IMR-90 (cell line): Measurements from ENCODE around the gene DAP3. TPM values are rescaled to one million over a fixed set of nuclear protein-coding genes. Genes with fewer than 3 reads are reported as not detected.

Experiments
- ATAC-seq: fragments of 200-7000 bp; cut with Tn5 transposase; 2 replicates; pipeline ENCODE4 v1.9.1; 2020; ENCODE audit warnings: low read depth, mild to moderate bottlenecking, moderate library complexity
- BruUV-seq: library from RNA; stranded (reverse); fragments of 400-500 nt; replicated peaks from 2 replicates; lab custom pipeline; 2021; lab: Mats Ljungman, UMichigan
- CTCF ChIA-PET: fragments of 300-600 bp; formaldehyde crosslinking; extraction: SDS; loops from one replicate; lab custom pipeline; 2021; ENCODE audit warnings: antibody characterized with exemption; lab: Yijun Ruan, JAX
- POLR2A ChIA-PET: fragments of 300-600 bp; sonication (Branson Sonifier 250); formaldehyde crosslinking; loops from one replicate; lab custom pipeline; 2022; ENCODE audit warnings: antibody characterized with exemption; ENCODE audit not compliant: unreplicated experiment; lab: Charles Lee
- DNase-seq: peaks from one replicate; pipeline ENCODE4 v3.0.0; 2013
- H2AFZ ChIP-seq: replicated peaks from 2 replicates; pipeline ENCODE3; 2013; ENCODE audit warnings: low read length, mild to moderate bottlenecking; ENCODE audit not compliant: poor library complexity
- H2AK5ac ChIP-seq: 2 replicates; pipeline ENCODE4 v1.6.1; 2013; ENCODE audit warnings: low read depth, low read length, inconsistent platforms
- H2AK9ac ChIP-seq: replicated peaks from 2 replicates; pipeline ENCODE3; 2013; ENCODE audit warnings: mild to moderate bottlenecking, low read depth, low read length, moderate library complexity; ENCODE audit not compliant: poor library complexity
- H2BK120ac ChIP-seq: 2 replicates; pipeline ENCODE4 v1.6.1; 2013; ENCODE audit warnings: low read depth, low read length, inconsistent platforms
- H2BK15ac ChIP-seq: 3 replicates; pipeline ENCODE4 v1.6.1; 2013; ENCODE audit warnings: low read depth, low read length, inconsistent platforms
- H2BK20ac ChIP-seq: 2 replicates; pipeline ENCODE4 v1.6.1; 2013; ENCODE audit warnings: low read depth, mild to moderate bottlenecking, inconsistent platforms, low read length, moderate library complexity
- H2BK5ac ChIP-seq: 2 replicates; pipeline ENCODE4 v1.6.1; 2013; ENCODE audit warnings: mild to moderate bottlenecking, low read depth, low read length, inconsistent platforms; ENCODE audit not compliant: poor library complexity, severe bottlenecking
- H3K14ac ChIP-seq: replicated peaks from 2 replicates; pipeline ENCODE4 v1.6.1; 2013; ENCODE audit warnings: low read depth, low read length, inconsistent platforms
- H3K18ac ChIP-seq: 2 replicates; pipeline ENCODE4 v1.6.1; 2013; ENCODE audit warnings: low read depth, low read length, control low read depth
- H3K23ac ChIP-seq: 2 replicates; pipeline ENCODE4 v1.6.1; 2013; ENCODE audit warnings: low read depth, low read length, inconsistent platforms
- H3K27ac ChIP-seq: 2 replicates; pipeline ENCODE4 v1.5.1; 2013; ENCODE audit warnings: mild to moderate bottlenecking, control low read depth, low read length; ENCODE audit not compliant: insufficient read depth
- H3K27me3 ChIP-seq: 2 replicates; pipeline ENCODE4 v1.6.1; 2013; ENCODE audit warnings: low read length; ENCODE audit not compliant: control insufficient read depth, insufficient read depth
- H3K36me3 ChIP-seq: 2 replicates; pipeline ENCODE4 v1.6.1; 2013; ENCODE audit warnings: low read length, mixed read lengths; ENCODE audit not compliant: control insufficient read depth, insufficient read depth
- H3K4ac ChIP-seq: 2 replicates; pipeline ENCODE4 v1.6.1; 2013; ENCODE audit warnings: low read depth, low read length, inconsistent platforms
- H3K4me1 ChIP-seq: 2 replicates; pipeline ENCODE4 v1.6.1; 2013; ENCODE audit warnings: low read length, mixed read lengths; ENCODE audit not compliant: control insufficient read depth, insufficient read depth
- H3K4me2 ChIP-seq: 2 replicates; pipeline ENCODE4 v1.6.1; 2013; ENCODE audit warnings: low read depth, mild to moderate bottlenecking, control low read depth, low read length, moderate library complexity
- H3K4me3 ChIP-seq: 2 replicates; pipeline ENCODE4 v1.5.1; 2013; ENCODE audit warnings: low read depth, mild to moderate bottlenecking, control low read depth, low read length, moderate library complexity; ENCODE audit not compliant: insufficient read depth
- H3K56ac ChIP-seq: 2 replicates; pipeline ENCODE4 v1.6.1; 2013; ENCODE audit warnings: low read length, inconsistent platforms; ENCODE audit not compliant: insufficient read depth; ENCODE audit errors: extremely low read depth
- H3K79me1 ChIP-seq, 2 experiments: 2 replicates each; pipeline ENCODE4 v1.6.1; 2013; ENCODE audit warnings: low read length in 2 of 2, inconsistent platforms in 1 of 2, low read depth in 1 of 2
- H3K9ac ChIP-seq: 2 replicates; pipeline ENCODE4 v1.6.1; 2013; ENCODE audit warnings: low read depth, low read length, control low read depth
- H3K9me1 ChIP-seq: 2 replicates; pipeline ENCODE4 v1.6.1; 2013; ENCODE audit warnings: low read length, inconsistent platforms; ENCODE audit not compliant: insufficient read depth
- H3K9me3 ChIP-seq: 2 replicates; pipeline ENCODE4 v1.6.1; 2013; ENCODE audit warnings: low read length; ENCODE audit not compliant: control insufficient read depth, insufficient read depth
- H4K20me1 ChIP-seq: 2 replicates; pipeline ENCODE4 v1.6.1; 2013; ENCODE audit warnings: low read length, inconsistent platforms; ENCODE audit not compliant: insufficient read depth
- H4K5ac ChIP-seq: 2 replicates; pipeline ENCODE4 v1.6.1; 2013; ENCODE audit warnings: mild to moderate bottlenecking, low read depth, low read length, control low read depth
- H4K8ac ChIP-seq, 2 experiments: 2 replicates each; pipeline ENCODE4 v1.6.1; 2013; ENCODE audit warnings: low read depth in 2 of 2, low read length in 2 of 2, control low read depth in 1 of 2, inconsistent platforms in 1 of 2
- H4K91ac ChIP-seq: 2 replicates; pipeline ENCODE4 v1.6.1; 2013; ENCODE audit warnings: low read depth, low read length, inconsistent platforms; ENCODE audit not compliant: insufficient read depth
- BHLHE40 ChIP-seq: fragments of 150-350 bp; IDR thresholded peaks from 2 replicates; pipeline ENCODE4 v1.6.1; 2016; ENCODE audit warnings: mild to moderate bottlenecking, low read depth, low read length
- FOS ChIP-seq: fragments of 150-350 bp; IDR thresholded peaks from 2 replicates; pipeline ENCODE4 v1.6.1; 2016; ENCODE audit warnings: low read depth, low read length
- SMC3 ChIP-seq: fragments of 150-350 bp; IDR thresholded peaks from 2 replicates; pipeline ENCODE4 v1.6.1; 2016; ENCODE audit warnings: low read depth, mild to moderate bottlenecking, antibody characterized with exemption, low read length, moderate library complexity
- WGBS, 2 experiments: methylation state at CpG; one replicate each; pipeline versions ENCODE4 v1.1.5 to v1.1.7; 2013; ENCODE audit warnings: missing lambda C conversion rate in 2 of 2; ENCODE audit not compliant: insufficient read length in 1 of 2; ENCODE audit errors: extremely low coverage in 2 of 2; 5-methylcytosine and 5-hydroxymethylcytosine counted together
- dilution Hi-C: fragments of 300-500 bp; cut with HindIII; formaldehyde crosslinking; loops from one replicate; pipeline ENCODE4 v1.14.3; 2018; ENCODE audit warnings: low sequenced_read_pairs; ENCODE audit not compliant: unreplicated experiment
- in situ Hi-C: fragments of 300-500 bp; cut with MboI; formaldehyde crosslinking; loops from 3 replicates; pipeline ENCODE4 v1.14.3; 2019; ENCODE audit warnings: low sequenced_read_pairs, inconsistent platforms, mixed read lengths
- intact Hi-C: fragments of 100-400 bp; cut with micrococcal nuclease; formaldehyde crosslinking; loops from 2 replicates; pipeline ENCODE4 v1.10.0; 2022
- polyA plus RNA-seq, 3 experiments: library from polyadenylated mRNA; depleted of rRNA; stranded (reverse); fragments of >200 nt; gene quantifications; 2 replicates each; pipeline ENCODE4 v1.2.3, GENCODE V29; 2012; ENCODE audit warnings: low replicate concordance in 1 of 3
- total RNA-seq: library from RNA; depleted of rRNA; stranded (reverse); fragments of >200 nt; gene quantifications from 2 replicates; pipeline ENCODE4 v1.2.3, GENCODE V29; 2012

The DAP3 gene
- total and polyA plus RNA-seq, 2 of the 4 experiments (the other 2 are of a cell fraction): 48.6 to 126 TPM

DNA sequence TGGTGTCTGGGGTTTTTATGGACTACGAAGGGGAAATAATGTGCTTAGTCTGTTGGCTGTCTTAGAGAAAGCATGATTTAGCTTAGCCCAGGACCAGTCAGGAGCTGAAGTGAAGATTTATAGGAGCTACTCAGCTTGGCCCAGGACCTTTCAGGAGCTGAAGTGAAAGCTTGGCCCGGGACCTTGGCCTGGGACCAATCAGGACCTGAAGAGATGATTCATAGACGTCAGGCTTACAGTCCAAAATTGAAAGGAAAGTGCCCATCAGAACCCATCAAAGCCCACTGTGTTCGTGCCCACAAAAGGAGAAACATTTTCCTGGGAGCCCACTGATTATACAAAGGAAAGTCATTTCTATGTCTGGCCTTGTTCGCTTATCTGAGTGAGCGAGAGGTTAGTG is 43.2 kb upstream of the DAP3 start:
- Histone ChIP-seq H3K79me1 (peaks cover 0 to 19% of the 10 kb centered on the region in 2 experiments), H3K4me2 (peak overlapping the region; percentile 44), H3K27me3 (no peaks in the 10 kb centered on the region), H2BK5ac (no peak overlapping the region), H2AFZ (no peak overlapping the region), H2AK5ac (no peak overlapping the region; the same call in 1 of the 2 replicates), H3K4me1 (peaks cover 8% of the 10 kb centered on the region), H4K20me1 (no peaks in the 10 kb centered on the region), H2AK9ac (no peak overlapping the region), H2BK15ac (no peak overlapping the region), H2BK20ac (no peak overlapping the region), H3K36me3 (peaks cover 2% of the 10 kb centered on the region), H3K56ac (no peak overlapping the region), H3K14ac (no peak overlapping the region), H3K4me3 (no peak overlapping the region), H3K27ac (no peak overlapping the region), H4K5ac (peak overlapping the region; percentile 23; the same call in 1 of the 2 replicates), H4K8ac (peak overlapping the region in 1 of 2 experiments; percentile 9; a peak in 1 of 4 replicates), H3K23ac (no peak overlapping the region), H3K9ac (no peak overlapping the region), H3K4ac (no peak overlapping the region), H3K9me1 (0 out of 2 replicates have a peak, but pooled peaks cover 4% of the 10 kb centered on the region), H4K91ac (no peak overlapping the region), H3K18ac (no peak overlapping the region), H2BK120ac (no peak overlapping the region), H3K9me3 (peaks cover 16% of the 10 kb centered on the region)
- in situ Hi-C loops: no loop called here
- TF ChIP-seq BHLHE40 (no peak), SMC3 (no peak), FOS (no peak)
- intact Hi-C loops: loop anchor here (5.0 kb wide), 2 partner anchors 38 to 323 kb away; partner anchors contain the start of gene RUSC1
- no peak for ATAC-seq
- dilution Hi-C loops: no loop called here
- WGBS, 2 experiments: 77% methylated on average over 3 of the region's 6 CpGs; no CpG with 5 or more reads in 1 of the 2 experiments
- DNase-seq: no peak
- CTCF ChIA-PET: interaction anchor here (0.7 to 1.0 kb wide), 2 partner anchors 394 to 555 kb away, joined by 3 to 4 read pairs; no protein-coding TSS in a partner anchor
- BruUV-seq: no TSS peak
- POLR2A ChIA-PET: no interaction called here
